Left lung (tissue), 10 donors: ENCODE measurements around the gene IGSF9. TPM values are rescaled to one million over a fixed set of nuclear protein-coding genes. Genes with fewer than 3 reads are reported as not detected.

ENCODE experiments used
- ATAC-seq: fragments of 200-7000 bp; cut with Tn5 transposase; one replicate; pipeline ENCODE4 v1.9.1; 2020; ENCODE audit warnings: moderate library complexity
- DNase-seq, 4 donors: peaks; one replicate each; pipeline ENCODE4 v3.0.0-alpha.2; 2013 to 2020
- H3K27ac ChIP-seq, 2 donors: fragments of 200-600 bp; sonication (generic) in 1 of 2; one replicate each; pipeline versions ENCODE4 v1.5.0 to v1.8.0; 2020 to 2021
- H3K27me3 ChIP-seq, 2 donors: fragments of 200-600 bp; sonication (generic) in 1 of 2; one replicate each; pipeline versions ENCODE4 v1.5.0 to v1.8.0; 2020 to 2021
- H3K36me3 ChIP-seq, 2 donors: fragments of 200-600 bp; sonication (generic) in 1 of 2; one replicate each; pipeline versions ENCODE4 v1.5.0 to v1.8.0; 2020 to 2021
- H3K4me1 ChIP-seq, 2 donors: fragments of 200-600 bp; one replicate each; pipeline ENCODE4 v1.8.0; 2021
- H3K4me3 ChIP-seq, 2 donors: fragments of 200-600 bp; sonication (generic) in 1 of 2; one replicate each; pipeline versions ENCODE4 v1.5.0 to v1.8.0; 2020 to 2021; ENCODE audit warnings: mild to moderate bottlenecking in 1 of 2
- H3K9me3 ChIP-seq, 2 donors: fragments of 200-600 bp; sonication (generic) in 1 of 2; one replicate each; pipeline versions ENCODE4 v1.5.0 to v1.8.0; 2020 to 2021
- CTCF ChIP-seq, 2 donors: fragments of 200-600 bp; sonication (generic) in 1 of 2; IDR thresholded peaks; one replicate each; pipeline versions ENCODE4 v1.5.0 to v1.8.0; 2021; ENCODE audit warnings: antibody characterized with exemption in 2 of 2
- intact Hi-C, 2 donors: fragments of 100-400 bp; cut with DNase I; formaldehyde crosslinking; loops; one replicate each; pipeline versions ENCODE4 v1.11.2 to v1.14.2; 2022
- polyA plus RNA-seq, 6 donors: library from polyadenylated mRNA; unstranded; fragments of 120-200 nt; gene quantifications; one replicate each; pipeline ENCODE4 v1.2.1, GENCODE V29; 2013; ENCODE audit not compliant: insufficient read length in 6 of 6
- total RNA-seq, 2 donors: library from RNA; stranded (reverse); fragmentation: NEBNext Ultra II Directional; extraction: Animal tissue kit (Norgen Biotek cat#: 25700); gene quantifications; one replicate each; pipeline ENCODE4 v1.2.1, GENCODE V29; 2021
- donor health status: DM: no; HTN: yes; CAD: no.
- donor health status: DM: no; HTN: no; CAD: no.

Gene IGSF9
- total and polyA plus RNA-seq, 8 donors: 2.8 to 16.9 (median 13.6) TPM

- Histone ChIP-seq H3K27me3 (no peaks in the 10 kb centered on the region), H3K4me1 (peaks cover 0 to 9% of the 10 kb centered on the region in 2 donors), H3K27ac (no peak overlapping the region), H3K9me3 (no peaks in the 10 kb centered on the region), H3K36me3 (no peaks in the 10 kb centered on the region), H3K4me3 (no peak overlapping the region)
- intact Hi-C loops: no loop called here
- no peak for TF ChIP-seq CTCF (IDR thresholded peaks at IDR 0.05)
- ATAC-seq (no peak), DNase-seq (no peak)
Measured at GRCh38 chr1:159929155-159930051, 16.0 kb downstream of the IGSF9 start.

- intact Hi-C loops: no loop called here
- TF ChIP-seq CTCF (IDR thresholded peaks at IDR 0.05): no peak
- H3K36me3 ChIP-seq: no peaks in the 10 kb centered on the region
- no peak overlapping the region for H3K27ac ChIP-seq
- DNase-seq (no peak), ATAC-seq (no peak)
- H3K4me1 ChIP-seq: peaks cover 0 to 15% of the 10 kb centered on the region in 2 donors
- H3K4me3 ChIP-seq: no peak overlapping the region
- H3K27me3 ChIP-seq: no peaks in the 10 kb centered on the region
- H3K9me3 ChIP-seq: no peaks in the 10 kb centered on the region
Measured at GRCh38 chr1:159928491-159929050, 16.8 kb downstream of the IGSF9 start.

- no peaks in the 10 kb centered on the region for H3K36me3 ChIP-seq
- DNase-seq (no peak), ATAC-seq (no peak)
- no peak for TF ChIP-seq CTCF (IDR thresholded peaks at IDR 0.05)
- H3K4me1 ChIP-seq: peaks cover 2 to 20% of the 10 kb centered on the region in 2 donors
- no peak overlapping the region for H3K27ac ChIP-seq
- H3K9me3 ChIP-seq: no peaks in the 10 kb centered on the region
- H3K4me3 ChIP-seq: no peak overlapping the region
- intact Hi-C loops: no loop called here
- H3K27me3 ChIP-seq: no peaks in the 10 kb centered on the region
Measured at GRCh38 chr1:159927849-159928431, 17.5 kb downstream of the IGSF9 start.

GRCh38 chr1:159927211-159927848, 18.1 kb downstream of the IGSF9 start:
- DNase-seq (no peak), ATAC-seq (no peak)
- Histone ChIP-seq H3K9me3 (no peaks in the 10 kb centered on the region), H3K36me3 (no peaks in the 10 kb centered on the region), H3K4me1 (peaks cover 8 to 26% of the 10 kb centered on the region in 2 donors), H3K4me3 (no peak overlapping the region), H3K27ac (no peak overlapping the region), H3K27me3 (no peaks in the 10 kb centered on the region)
- intact Hi-C loops: no loop called here
- TF ChIP-seq CTCF (IDR thresholded peaks at IDR 0.05): no peak

- intact Hi-C loops: no loop called here
- ATAC-seq: peak; percentile 0
- no peaks in the 10 kb centered on the region for H3K27me3 ChIP-seq
- no peaks in the 10 kb centered on the region for H3K9me3 ChIP-seq
- H3K4me1 ChIP-seq: peaks cover 24 to 43% of the 10 kb centered on the region in 2 donors
- peak overlapping the region; percentile 98 for H3K27ac ChIP-seq
- H3K4me3 ChIP-seq: peak overlapping the region; percentile 82 to 92
- H3K36me3 ChIP-seq: peaks cover 0 to 5% of the 10 kb centered on the region in 2 donors
- no peak for TF ChIP-seq CTCF (IDR thresholded peaks at IDR 0.05)
- DNase-seq: peak in 1 of 4 donors; percentile 50
Measured at GRCh38 chr1:159925719-159926078, 19.7 kb downstream of the IGSF9 start.
